Measurements from ENCODE around the gene ATP2A3.

The ATP2A3 gene

GRCh38 chr17:3962217-3962964 is 1.8 kb downstream of the ATP2A3 start:
- Histone ChIP-seq H3K36me3 (ENCODE audit: control insufficient read depth, insufficient read depth, low read length) (no peaks in the 10 kb centered on the region), H3K9me3 (ENCODE audit: control insufficient read depth, insufficient read depth, low read length) (no peaks in the 10 kb centered on the region), H3K27me3 (ENCODE audit: control insufficient read depth, insufficient read depth, low read length) (peaks cover 3% of the 10 kb centered on the region; the same call in 1 of the 2 replicates), H3K27ac (ENCODE audit: low read length) (no peak overlapping the region), H3K4me1 (ENCODE audit: control insufficient read depth, insufficient read depth, low read length) (peaks cover 2% of the 10 kb centered on the region; the same call in 1 of the 2 replicates), H3K4me3 (ENCODE audit: low read length) (no peak overlapping the region)
- WGBS (ENCODE audit: insufficient coverage, insufficient read length), result no CpG with 5 or more reads among the region's 11 CpGs
- no peak for DNase-seq (ENCODE audit: low read depth, low spot score)

GRCh38 chr17:3961564-3962047 is 2.6 kb downstream of the ATP2A3 start:
- Histone ChIP-seq H3K36me3 (ENCODE audit: control insufficient read depth, insufficient read depth, low read length) (no peaks in the 10 kb centered on the region), H3K27ac (ENCODE audit: low read length) (no peak overlapping the region), H3K4me1 (ENCODE audit: control insufficient read depth, insufficient read depth, low read length) (peaks cover 8% of the 10 kb centered on the region), H3K4me3 (ENCODE audit: low read length) (no peak overlapping the region), H3K9me3 (ENCODE audit: control insufficient read depth, insufficient read depth, low read length) (no peaks in the 10 kb centered on the region), H3K27me3 (ENCODE audit: control insufficient read depth, insufficient read depth, low read length) (peaks cover 3% of the 10 kb centered on the region; the same call in 1 of the 2 replicates)
- no CpG with 5 or more reads among the region's 5 CpGs for WGBS (ENCODE audit: insufficient coverage, insufficient read length)
- no peak for DNase-seq (ENCODE audit: low read depth, low spot score)

- H3K27ac ChIP-seq (ENCODE audit: low read length), result no peak overlapping the region
- no CpG with 5 or more reads among the region's 14 CpGs for WGBS (ENCODE audit: insufficient coverage, insufficient read length)
- no peak for DNase-seq (ENCODE audit: low read depth, low spot score)
- peaks cover 3% of the 10 kb centered on the region; the same call in 1 of the 2 replicates for H3K27me3 ChIP-seq (ENCODE audit: control insufficient read depth, insufficient read depth, low read length)
- peaks cover 8% of the 10 kb centered on the region for H3K4me1 ChIP-seq (ENCODE audit: control insufficient read depth, insufficient read depth, low read length)
- H3K4me3 ChIP-seq (ENCODE audit: low read length), result no peak overlapping the region
- H3K9me3 ChIP-seq (ENCODE audit: control insufficient read depth, insufficient read depth, low read length), result no peaks in the 10 kb centered on the region
- no peaks in the 10 kb centered on the region for H3K36me3 ChIP-seq (ENCODE audit: control insufficient read depth, insufficient read depth, low read length)
Measured at GRCh38 chr17:3960764-3961163, 3.5 kb downstream of the ATP2A3 start.

- H3K9me3 ChIP-seq (ENCODE audit: control insufficient read depth, insufficient read depth, low read length), result no peaks in the 10 kb centered on the region
- no CpG with 5 or more reads among the region's 14 CpGs for WGBS (ENCODE audit: insufficient coverage, insufficient read length)
- H3K4me1 ChIP-seq (ENCODE audit: control insufficient read depth, insufficient read depth, low read length), result peaks cover 8% of the 10 kb centered on the region
- H3K36me3 ChIP-seq (ENCODE audit: control insufficient read depth, insufficient read depth, low read length), result no peaks in the 10 kb centered on the region
- H3K27ac ChIP-seq (ENCODE audit: low read length), result no peak overlapping the region
- H3K27me3 ChIP-seq (ENCODE audit: control insufficient read depth, insufficient read depth, low read length), result peaks cover 3% of the 10 kb centered on the region; the same call in 1 of the 2 replicates
- H3K4me3 ChIP-seq (ENCODE audit: low read length), result no peak overlapping the region
- DNase-seq (ENCODE audit: low read depth, low spot score), result no peak
Measured at GRCh38 chr17:3959921-3960601, 4.2 kb downstream of the ATP2A3 start.

- no peak overlapping the region for H3K4me3 ChIP-seq (ENCODE audit: low read length)
- H3K9me3 ChIP-seq (ENCODE audit: control insufficient read depth, insufficient read depth, low read length), result no peaks in the 10 kb centered on the region
- DNase-seq (ENCODE audit: low read depth, low spot score), result no peak
- no peaks in the 10 kb centered on the region for H3K36me3 ChIP-seq (ENCODE audit: control insufficient read depth, insufficient read depth, low read length)
- H3K27me3 ChIP-seq (ENCODE audit: control insufficient read depth, insufficient read depth, low read length), result peaks cover 3% of the 10 kb centered on the region; the same call in 1 of the 2 replicates
- peaks cover 8% of the 10 kb centered on the region for H3K4me1 ChIP-seq (ENCODE audit: control insufficient read depth, insufficient read depth, low read length)
- no peak overlapping the region for H3K27ac ChIP-seq (ENCODE audit: low read length)
- no CpG with 5 or more reads among the region's 15 CpGs for WGBS (ENCODE audit: insufficient coverage, insufficient read length)
Measured at GRCh38 chr17:3959295-3959899, 4.8 kb downstream of the ATP2A3 start.

GRCh38 chr17:3957735-3958599 is 6.3 kb downstream of the ATP2A3 start:
- Histone ChIP-seq H3K27ac (ENCODE audit: low read length) (no peak overlapping the region), H3K4me3 (ENCODE audit: low read length) (no peak overlapping the region), H3K4me1 (ENCODE audit: control insufficient read depth, insufficient read depth, low read length) (peaks cover 8% of the 10 kb centered on the region), H3K27me3 (ENCODE audit: control insufficient read depth, insufficient read depth, low read length) (no peaks in the 10 kb centered on the region), H3K9me3 (ENCODE audit: control insufficient read depth, insufficient read depth, low read length) (no peaks in the 10 kb centered on the region), H3K36me3 (ENCODE audit: control insufficient read depth, insufficient read depth, low read length) (no peaks in the 10 kb centered on the region)
- DNase-seq (ENCODE audit: low read depth, low spot score), result no peak
- no CpG with 5 or more reads among the region's 18 CpGs for WGBS (ENCODE audit: insufficient coverage, insufficient read length)

- no peak overlapping the region for H3K27ac ChIP-seq (ENCODE audit: low read length)
- no peaks in the 10 kb centered on the region for H3K27me3 ChIP-seq (ENCODE audit: control insufficient read depth, insufficient read depth, low read length)
- H3K4me3 ChIP-seq (ENCODE audit: low read length), result no peak overlapping the region
- WGBS (ENCODE audit: insufficient coverage, insufficient read length), result no CpG with 5 or more reads among the region's 12 CpGs
- no peak for DNase-seq (ENCODE audit: low read depth, low spot score)
- no peaks in the 10 kb centered on the region for H3K9me3 ChIP-seq (ENCODE audit: control insufficient read depth, insufficient read depth, low read length)
- no peaks in the 10 kb centered on the region for H3K36me3 ChIP-seq (ENCODE audit: control insufficient read depth, insufficient read depth, low read length)
- H3K4me1 ChIP-seq (ENCODE audit: control insufficient read depth, insufficient read depth, low read length), result peaks cover 8% of the 10 kb centered on the region
Measured at GRCh38 chr17:3956983-3957382, 7.3 kb downstream of the ATP2A3 start.

GRCh38 chr17:3956327-3956957 is 7.8 kb downstream of the ATP2A3 start:
- no CpG with 5 or more reads among the region's 15 CpGs for WGBS (ENCODE audit: insufficient coverage, insufficient read length)
- DNase-seq (ENCODE audit: low read depth, low spot score), result no peak
- H3K9me3 ChIP-seq (ENCODE audit: control insufficient read depth, insufficient read depth, low read length), result no peaks in the 10 kb centered on the region
- H3K36me3 ChIP-seq (ENCODE audit: control insufficient read depth, insufficient read depth, low read length), result no peaks in the 10 kb centered on the region
- H3K27ac ChIP-seq (ENCODE audit: low read length), result no peak overlapping the region
- H3K27me3 ChIP-seq (ENCODE audit: control insufficient read depth, insufficient read depth, low read length), result no peaks in the 10 kb centered on the region
- no peak overlapping the region for H3K4me3 ChIP-seq (ENCODE audit: low read length)
- peaks cover 8% of the 10 kb centered on the region for H3K4me1 ChIP-seq (ENCODE audit: control insufficient read depth, insufficient read depth, low read length)

- Histone ChIP-seq H3K36me3 (ENCODE audit: control insufficient read depth, insufficient read depth, low read length) (no peaks in the 10 kb centered on the region), H3K27ac (ENCODE audit: low read length) (no peak overlapping the region), H3K4me3 (ENCODE audit: low read length) (no peak overlapping the region), H3K9me3 (ENCODE audit: control insufficient read depth, insufficient read depth, low read length) (no peaks in the 10 kb centered on the region), H3K4me1 (ENCODE audit: control insufficient read depth, insufficient read depth, low read length) (peaks cover 8% of the 10 kb centered on the region), H3K27me3 (ENCODE audit: control insufficient read depth, insufficient read depth, low read length) (no peaks in the 10 kb centered on the region)
- no peak for DNase-seq (ENCODE audit: low read depth, low spot score)
- no CpG with 5 or more reads among the region's 10 CpGs for WGBS (ENCODE audit: insufficient coverage, insufficient read length)
Measured at GRCh38 chr17:3955673-3955988, 8.6 kb downstream of the ATP2A3 start.

Measured in iPS DF 6.9 (cell line).